Lower leg skin (tissue), 3 donors: ENCODE data around the gene A4GNT.

Experiments
- POLR2A ChIP-seq, 2 donors: fragments of 450-650 bp; IDR thresholded peaks; one replicate each; pipeline ENCODE4 v1.6.1; 2016 to 2017; ENCODE audit warnings: antibody characterized with exemption in 2 of 2, mild to moderate bottlenecking in 1 of 2, moderate library complexity in 1 of 2
- TF ChIP-seq, protein P1 (sequence below), 3 donors: fragments of 450-650 bp; IDR thresholded peaks; one replicate each; pipeline ENCODE4 v1.5.1; 2016; ENCODE audit warnings: antibody characterized with exemption in 3 of 3, mild to moderate bottlenecking in 3 of 3, moderate library complexity in 2 of 3

DNA sequence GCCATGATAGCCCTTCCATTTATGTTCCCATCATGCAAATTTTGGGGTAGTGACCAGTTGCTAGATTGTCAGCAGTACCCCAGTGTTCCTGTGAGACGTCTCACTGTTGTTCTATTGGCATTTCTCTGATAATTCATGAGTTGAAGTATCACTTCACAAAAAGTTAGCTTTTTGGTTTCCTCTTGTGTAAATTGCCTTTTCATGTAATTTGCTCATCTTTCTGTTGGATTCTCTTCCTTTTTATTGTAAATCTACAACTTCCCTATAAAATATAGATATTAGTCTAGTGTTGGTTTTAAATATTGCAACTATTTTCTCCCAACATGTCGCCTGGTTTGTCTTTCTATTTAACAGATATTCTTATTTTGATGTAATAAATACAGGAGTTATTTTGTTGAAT lies 7.5 kb upstream of the A4GNT start:
- no peak for TF ChIP-seq POLR2A (IDR thresholded peaks at IDR 0.05)
- TF ChIP-seq, protein P1, sequence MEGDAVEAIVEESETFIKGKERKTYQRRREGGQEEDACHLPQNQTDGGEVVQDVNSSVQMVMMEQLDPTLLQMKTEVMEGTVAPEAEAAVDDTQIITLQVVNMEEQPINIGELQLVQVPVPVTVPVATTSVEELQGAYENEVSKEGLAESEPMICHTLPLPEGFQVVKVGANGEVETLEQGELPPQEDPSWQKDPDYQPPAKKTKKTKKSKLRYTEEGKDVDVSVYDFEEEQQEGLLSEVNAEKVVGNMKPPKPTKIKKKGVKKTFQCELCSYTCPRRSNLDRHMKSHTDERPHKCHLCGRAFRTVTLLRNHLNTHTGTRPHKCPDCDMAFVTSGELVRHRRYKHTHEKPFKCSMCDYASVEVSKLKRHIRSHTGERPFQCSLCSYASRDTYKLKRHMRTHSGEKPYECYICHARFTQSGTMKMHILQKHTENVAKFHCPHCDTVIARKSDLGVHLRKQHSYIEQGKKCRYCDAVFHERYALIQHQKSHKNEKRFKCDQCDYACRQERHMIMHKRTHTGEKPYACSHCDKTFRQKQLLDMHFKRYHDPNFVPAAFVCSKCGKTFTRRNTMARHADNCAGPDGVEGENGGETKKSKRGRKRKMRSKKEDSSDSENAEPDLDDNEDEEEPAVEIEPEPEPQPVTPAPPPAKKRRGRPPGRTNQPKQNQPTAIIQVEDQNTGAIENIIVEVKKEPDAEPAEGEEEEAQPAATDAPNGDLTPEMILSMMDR (IDR thresholded peaks at IDR 0.05): no peak
